ENCODE measurements around the gene SRGAP2. TPM values are rescaled to one million over a fixed set of nuclear protein-coding genes. Genes with fewer than 3 reads are reported as not detected.
"Not testable (repeated sequence)": the region's sequence is repeated elsewhere in the genome, so short reads cannot be mapped to it uniquely, and the experiment has no call there.

SRGAP2 gene
- total RNA-seq, result 83.2 and 92.5 TPM in 2 replicates

DNA sequence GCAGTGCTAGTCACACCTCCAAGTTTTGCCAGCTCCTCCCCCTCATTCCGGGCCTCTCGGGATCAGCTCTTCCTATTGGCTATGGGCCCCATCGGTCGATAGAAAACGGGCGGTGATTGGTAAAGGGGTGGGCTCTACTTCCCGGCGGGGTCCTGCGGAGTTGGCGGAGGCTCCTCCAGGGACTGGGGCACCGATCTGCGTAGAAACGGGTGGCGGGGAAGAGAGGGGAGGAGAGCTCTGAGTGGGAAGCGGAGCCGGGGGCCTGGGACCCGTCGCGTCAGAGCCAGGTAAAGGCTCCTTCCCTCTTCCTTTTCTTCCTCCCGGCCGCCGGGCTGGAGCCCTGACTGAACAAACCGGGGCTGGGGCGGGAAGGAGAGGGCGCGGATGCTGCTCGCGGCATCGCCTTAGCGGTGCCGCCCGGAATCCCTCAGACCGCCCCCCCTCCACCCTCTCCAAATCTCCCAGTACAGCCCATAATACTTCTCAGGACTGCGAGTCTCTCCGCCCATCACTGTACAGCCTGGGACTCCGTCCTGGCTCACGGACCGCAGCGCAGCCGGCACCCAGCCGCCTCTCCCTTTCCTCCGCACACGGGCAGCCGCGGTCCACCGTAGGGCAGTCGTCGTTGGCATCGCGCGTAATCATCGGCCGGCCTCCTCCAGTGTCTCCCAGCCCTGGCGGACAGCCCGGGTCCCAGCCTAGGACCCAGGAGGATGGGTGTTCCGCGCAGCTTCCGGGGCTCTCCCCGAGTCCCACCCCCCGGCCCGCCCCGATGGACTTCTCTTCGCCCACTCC is at the start of gene SRGAP2:
TSS of gene SRGAP2 (plus strand) at position 178 of the 795 bp plus-strand sequence. CDS start 2,430 bp downstream, outside the sequence.
- intact Hi-C loops (cut with micrococcal nuclease), result not testable (repeated sequence)

GRCh38 chr1:206167350-206168029 is 35.9 kb upstream of the SRGAP2 start:
- intact Hi-C loops (cut with micrococcal nuclease), result not testable (repeated sequence)

DNA sequence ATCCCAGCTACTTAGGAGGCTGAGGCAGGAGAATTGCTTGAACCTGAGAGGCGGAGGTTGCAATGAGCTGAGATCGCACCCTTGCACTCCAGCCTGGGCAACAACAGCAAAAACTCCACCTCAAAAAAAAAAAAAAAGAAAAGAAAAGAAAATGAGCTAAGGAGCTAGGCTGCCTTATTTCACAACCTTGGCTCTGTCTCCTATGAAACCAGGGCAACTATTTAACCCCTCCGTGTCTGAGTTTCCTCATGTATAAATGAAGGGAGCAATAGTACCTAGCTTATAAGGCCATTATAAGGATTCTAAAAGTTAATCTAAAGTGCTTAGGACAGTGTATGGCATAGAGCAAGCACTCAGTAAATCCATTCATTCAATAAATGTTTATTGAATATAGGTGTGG is 33.5 kb upstream of the SRGAP2 start:
- intact Hi-C loops (cut with micrococcal nuclease), result not testable (repeated sequence)

DNA sequence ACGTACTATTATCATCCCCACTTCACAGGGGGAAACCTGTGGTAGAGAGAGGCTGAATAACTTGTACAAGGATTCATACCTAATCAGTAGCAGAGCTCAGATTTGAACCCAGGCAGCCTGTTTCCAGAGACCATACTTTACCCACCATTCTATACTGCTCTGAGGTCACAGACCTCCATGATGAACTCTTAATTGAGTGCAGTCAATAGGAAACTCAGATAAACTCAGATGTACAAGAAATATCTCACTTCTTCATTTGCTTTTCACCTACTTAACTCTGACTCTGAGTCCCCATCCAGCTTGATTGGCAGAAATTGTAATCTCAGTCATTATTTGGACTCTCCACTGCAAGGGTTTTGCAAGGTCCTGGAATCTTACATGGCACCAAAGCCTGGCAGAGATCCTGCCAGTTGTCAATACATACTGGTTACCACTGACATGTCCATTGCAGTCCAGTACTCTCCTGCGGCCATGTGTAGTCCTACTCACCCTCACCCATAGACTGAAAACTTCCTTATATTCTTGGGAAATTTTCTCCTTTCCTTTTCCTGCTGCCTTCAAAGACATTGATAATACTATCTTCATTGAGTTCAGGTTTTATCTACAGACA is 30.1 kb upstream of the SRGAP2 start:
- intact Hi-C loops (cut with micrococcal nuclease), result not testable (repeated sequence)

DNA sequence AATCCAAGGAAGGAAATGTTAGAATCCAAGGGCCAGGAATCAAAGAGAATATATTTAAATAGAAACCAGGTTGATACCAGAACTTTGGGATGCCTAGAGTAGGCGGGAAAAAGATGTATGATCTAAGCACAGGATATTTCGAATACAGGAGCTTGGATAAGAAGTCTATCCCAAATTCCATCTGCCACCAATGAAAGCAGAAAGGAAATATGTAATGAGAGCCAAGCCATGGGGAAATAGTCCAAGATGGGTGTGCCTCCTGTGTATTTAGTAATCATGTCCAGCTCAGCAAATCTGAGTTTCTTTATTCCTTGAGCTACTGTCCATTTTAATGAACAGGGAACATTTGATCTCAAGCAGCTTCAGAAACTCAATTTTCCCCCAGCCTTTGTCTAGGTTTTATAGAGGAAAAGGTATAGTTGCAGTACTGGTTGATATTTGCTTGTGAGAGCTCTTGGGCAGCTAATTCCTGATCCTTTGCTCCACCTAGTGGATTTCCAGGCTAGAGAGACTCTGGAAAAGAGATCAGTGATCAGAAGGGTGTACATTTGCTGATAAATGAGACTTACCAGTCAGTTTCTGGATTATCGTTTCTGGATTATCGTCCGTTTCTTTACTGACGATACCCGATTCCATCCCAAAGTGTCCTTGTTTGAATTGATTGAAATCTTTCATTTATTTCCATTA is 29.0 kb upstream of the SRGAP2 start:
- intact Hi-C loops (cut with micrococcal nuclease), result not testable (repeated sequence)

DNA sequence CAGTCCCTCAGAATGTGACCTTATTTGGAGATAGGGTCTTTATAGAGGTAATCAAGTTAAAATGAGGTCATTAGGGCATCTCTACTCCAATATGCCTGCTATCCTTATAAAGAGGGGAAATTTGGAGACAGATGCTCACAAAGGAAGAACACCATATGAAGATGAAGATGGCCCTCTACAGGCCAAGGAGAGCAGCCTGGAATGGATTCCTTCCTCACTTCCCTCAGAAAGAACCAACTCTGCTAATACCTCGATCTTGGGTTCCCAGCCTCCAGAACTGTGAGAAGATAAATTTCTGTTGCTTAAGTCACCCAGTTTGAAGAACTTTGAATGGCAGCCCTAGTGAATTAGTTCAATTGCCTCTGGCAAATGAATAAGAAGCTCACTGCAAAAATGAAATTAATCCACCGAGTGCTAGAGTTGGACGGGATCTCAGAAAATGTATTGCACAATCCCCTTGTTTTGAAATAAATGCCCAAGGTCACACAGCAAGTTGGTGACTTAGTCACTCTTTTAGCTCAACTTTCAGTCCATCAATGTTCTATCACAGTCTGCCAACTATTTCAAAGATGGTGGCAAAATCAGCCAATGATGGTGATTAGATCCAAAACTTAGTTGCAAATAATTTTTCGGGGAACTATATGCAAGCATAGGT is 27.8 kb upstream of the SRGAP2 start:
- intact Hi-C loops (cut with micrococcal nuclease), result not testable (repeated sequence)

DNA sequence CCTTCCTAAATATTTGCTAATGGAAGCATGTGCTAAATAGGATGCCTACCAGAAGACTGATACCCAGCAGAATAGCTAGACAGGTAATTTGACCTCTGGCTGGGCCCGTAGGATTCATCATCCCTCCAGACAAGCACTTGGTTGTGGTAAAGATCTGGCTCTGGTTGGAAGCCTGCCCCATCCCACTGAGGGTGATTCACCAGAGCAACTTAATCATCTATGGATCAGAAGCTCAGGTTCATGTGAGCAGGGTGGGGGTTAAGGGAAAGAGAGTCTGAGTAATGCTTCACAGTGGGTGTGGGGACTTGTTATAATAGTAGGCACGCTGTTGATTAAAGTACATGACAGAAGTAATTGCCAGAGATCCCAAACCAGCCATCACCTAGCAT is 27.2 kb upstream of the SRGAP2 start:
- intact Hi-C loops (cut with micrococcal nuclease), result not testable (repeated sequence)

DNA sequence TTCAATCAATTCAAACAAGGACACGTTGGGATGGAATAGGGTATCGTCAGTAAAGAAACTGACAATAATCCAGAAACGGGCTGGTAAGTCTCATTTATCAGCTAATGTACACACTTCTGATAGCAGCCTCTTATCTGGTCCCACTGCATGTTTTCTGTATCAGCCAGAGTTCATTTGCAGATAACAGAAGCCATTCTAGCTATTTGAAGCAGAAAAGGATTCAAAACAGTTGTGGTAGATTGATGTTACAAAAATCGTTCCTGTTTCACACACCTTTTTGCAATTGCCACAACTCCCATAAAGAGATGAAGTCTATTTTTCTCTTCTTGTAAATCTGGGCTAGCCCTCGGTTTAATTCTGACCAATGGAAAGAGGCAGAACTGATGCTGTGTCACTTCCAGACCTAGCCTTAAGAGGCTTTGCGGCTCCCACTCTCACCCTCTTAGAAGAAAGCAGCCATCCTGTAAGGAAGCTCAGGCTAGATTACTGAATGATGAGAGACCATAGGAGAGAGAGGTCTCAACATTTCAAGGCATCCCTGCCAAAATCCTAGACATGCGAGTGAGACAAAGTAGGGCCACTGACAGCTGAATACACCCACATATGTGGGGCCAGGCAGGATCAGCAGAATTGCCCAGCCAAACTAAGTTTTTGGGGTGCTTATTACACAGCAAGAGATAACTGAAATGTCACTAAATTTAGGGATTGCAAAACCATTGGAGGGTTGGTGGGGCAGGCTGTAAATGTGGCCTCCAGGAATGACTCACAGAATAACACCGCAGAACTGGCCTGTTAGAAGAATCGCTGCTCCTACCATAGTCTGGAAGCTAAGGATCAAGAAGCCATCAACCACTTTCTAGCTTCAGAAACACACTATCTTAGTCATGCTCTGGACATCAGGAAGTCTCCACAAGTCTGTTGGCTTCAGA is 25.0 kb upstream of the SRGAP2 start:
- intact Hi-C loops (cut with micrococcal nuclease), result not testable (repeated sequence)

DNA sequence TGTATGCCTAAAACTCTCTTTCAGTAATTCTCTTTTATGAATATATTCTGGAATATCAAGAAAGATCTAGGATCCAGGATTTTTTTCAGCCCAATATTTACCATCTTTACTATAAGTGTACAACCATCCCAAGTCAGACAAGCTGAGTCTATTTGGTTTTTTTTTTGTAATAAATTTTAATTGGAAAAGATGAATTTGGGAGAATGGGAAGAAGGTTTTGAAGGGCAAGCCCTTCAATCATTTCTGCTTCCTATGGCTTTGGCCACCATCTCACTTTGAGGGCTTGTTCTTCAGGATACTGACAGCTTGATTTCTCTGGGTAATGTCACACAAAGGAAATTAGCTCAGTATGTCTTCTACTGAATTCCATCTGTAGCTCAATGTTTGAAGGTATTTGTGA is 23.7 kb upstream of the SRGAP2 start:
- intact Hi-C loops (cut with micrococcal nuclease), result not testable (repeated sequence)

DNA sequence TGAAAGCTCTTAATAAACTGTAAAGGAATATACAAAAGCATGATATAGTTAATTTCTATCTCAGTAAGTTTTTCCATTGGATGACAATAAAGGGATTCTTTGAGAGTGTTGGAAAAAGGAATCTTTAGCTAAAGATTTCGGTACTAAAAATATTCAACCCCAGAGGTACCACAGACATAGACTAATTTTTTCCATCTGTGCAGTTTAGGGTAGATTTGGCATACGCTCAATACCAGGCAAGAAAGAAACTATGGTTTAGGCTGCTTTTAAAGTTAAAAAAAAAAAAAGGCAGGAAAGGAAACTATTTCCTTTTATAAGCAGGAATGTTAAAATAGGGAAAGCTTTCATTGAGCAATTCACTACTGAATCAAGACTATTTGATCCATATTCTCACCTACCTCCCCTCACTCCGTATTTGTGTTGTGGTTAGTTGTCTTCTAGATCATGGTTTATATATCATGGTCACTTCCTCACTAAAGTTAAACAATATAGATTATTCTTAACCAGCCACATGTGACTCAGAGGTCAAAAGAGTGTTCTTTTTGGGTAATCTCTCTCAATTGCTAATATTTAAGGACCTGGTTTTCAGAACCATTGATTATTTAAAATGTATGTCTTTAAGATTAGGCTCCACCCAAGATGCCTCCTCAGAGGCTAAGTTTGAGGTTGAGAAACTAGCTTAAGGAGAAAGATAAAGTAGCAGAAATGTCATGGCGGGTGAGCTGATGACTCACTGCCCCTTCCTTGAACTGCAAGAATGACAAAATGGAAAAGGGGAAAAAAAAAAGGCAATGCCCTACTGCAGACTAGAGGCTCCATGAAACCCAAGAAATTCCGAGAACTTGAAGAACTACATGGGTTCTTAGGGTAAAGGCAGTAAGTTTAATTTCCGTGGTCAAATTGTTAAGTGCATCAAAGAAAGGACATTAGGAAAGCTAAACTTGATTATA is 20.7 kb upstream of the SRGAP2 start:
- intact Hi-C loops (cut with micrococcal nuclease), result not testable (repeated sequence)

DNA sequence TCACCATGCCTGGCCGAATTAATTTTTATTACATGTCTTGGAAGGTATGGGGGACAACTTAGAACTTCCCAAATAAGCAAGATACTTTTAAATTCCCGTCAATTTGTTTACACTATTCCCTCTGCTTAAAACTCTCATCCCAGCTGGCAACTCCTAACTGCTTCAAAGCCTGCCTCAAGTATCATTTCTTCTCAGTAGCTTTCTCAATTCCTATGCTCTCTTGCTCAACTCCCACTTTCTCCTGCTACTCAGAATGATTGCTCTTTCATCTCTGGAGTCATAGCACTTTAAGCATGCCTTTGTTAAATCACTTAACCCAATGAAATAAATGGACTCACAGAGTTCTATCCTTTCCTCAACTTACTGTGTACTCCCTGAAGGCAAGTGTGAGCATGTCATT is 19.6 kb upstream of the SRGAP2 start:
- intact Hi-C loops (cut with micrococcal nuclease), result not testable (repeated sequence)

GRCh38 chr1:206185778-206186177 is 17.6 kb upstream of the SRGAP2 start:
- intact Hi-C loops (cut with micrococcal nuclease), result not testable (repeated sequence)

GRCh38 chr1:206186826-206187225 is 16.5 kb upstream of the SRGAP2 start:
- intact Hi-C loops (cut with micrococcal nuclease), result not testable (repeated sequence)

DNA sequence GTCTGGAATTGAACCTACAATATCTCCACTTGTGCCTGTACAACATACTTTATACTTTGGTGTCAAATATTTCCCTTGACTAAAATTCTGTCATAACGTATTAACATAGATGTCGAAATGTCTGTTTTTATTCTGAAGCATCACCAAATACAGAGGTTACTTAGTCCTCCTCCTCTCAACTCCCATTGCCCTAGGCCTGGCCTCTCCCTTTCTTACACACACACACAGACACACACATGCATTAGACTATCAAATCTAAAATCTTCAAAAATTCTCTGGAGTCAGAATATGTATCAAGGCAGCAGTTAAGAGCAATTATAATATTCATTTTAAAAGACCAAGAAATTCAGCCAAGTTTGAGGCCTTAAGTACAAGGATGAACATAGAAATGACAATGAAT is 8.2 kb upstream of the SRGAP2 start:
- intact Hi-C loops (cut with micrococcal nuclease), result not testable (repeated sequence)

GRCh38 chr1:206196748-206197424 is 6.5 kb upstream of the SRGAP2 start:
- intact Hi-C loops (cut with micrococcal nuclease), result not testable (repeated sequence)

GRCh38 chr1:206202789-206203363 is 465 bp upstream of the SRGAP2 start, which contains the start of gene FAM72A:
Gene FAM72A, minus strand, starts transcription at chr1:206202839. Its CDS starts 814 bp downstream, at chr1:206202025.
- intact Hi-C loops (cut with micrococcal nuclease), result not testable (repeated sequence)

DNA sequence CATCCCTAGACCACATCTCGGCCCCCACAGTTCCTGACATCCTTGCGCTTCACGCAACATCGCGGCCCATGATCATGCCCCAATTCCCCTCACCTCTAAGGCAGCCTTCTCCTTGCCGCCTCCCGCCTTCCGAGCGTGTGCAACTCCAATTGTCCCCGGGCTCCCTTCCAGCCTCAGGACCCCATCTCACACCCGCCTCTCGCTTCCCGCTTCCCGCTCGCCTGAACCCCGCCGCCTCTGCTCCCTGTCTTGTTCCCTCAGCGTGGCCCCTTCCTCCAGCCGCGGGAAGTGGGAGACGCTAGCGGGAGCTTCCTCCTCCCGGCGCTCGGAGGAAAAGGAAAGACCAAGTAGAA is 794 bp downstream of the SRGAP2 start:
- intact Hi-C loops (cut with micrococcal nuclease), result not testable (repeated sequence)

DNA sequence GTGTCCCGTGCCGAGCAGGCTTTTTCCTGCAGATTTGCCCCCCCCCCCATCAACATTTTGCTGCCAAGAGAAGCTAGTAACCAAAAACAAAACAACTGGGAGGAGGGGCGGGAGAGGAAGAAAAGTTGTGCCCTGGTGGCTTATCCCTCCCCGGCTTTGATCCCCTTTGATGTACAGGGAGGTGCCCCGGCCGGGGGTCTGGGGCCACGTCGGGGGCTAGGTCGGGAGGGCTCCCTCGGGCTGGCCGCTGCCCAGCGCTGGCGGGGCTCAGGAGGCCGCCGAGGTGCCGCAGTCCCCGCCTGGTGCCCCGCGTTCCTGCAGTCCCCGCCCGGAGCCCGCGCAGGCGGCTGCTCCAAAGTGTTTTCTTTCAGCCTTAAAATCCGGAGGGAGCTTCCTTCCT is 1.5 kb downstream of the SRGAP2 start:
- intact Hi-C loops (cut with micrococcal nuclease), result not testable (repeated sequence)
